ENCODE data around the gene NMNAT1. TPM values are rescaled to one million over a fixed set of nuclear protein-coding genes. Genes with fewer than 3 reads are reported as not detected.

The NMNAT1 gene
- total RNA-seq, 1 donor: 10.5 TPM

DNA sequence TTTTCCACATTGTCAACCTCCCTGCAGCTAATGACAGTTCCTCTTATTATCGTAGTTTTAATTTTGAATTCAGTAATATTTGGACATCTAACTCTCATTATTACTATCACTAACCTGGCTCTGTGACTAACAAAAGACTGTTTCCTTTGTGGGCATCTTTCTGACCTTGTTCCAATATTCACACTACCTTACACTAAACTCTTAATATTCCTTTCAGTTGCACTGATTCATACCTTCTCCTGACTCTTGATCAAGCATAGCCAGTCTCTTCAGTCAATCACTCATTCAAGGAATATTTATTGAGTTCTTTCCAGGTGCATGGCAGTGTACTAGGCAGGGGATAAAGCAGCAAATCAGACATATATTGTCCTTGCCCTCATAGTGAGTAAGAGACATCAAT is 25.4 kb upstream of the NMNAT1 start:
- Histone ChIP-seq H3K36me3 (ENCODE audit: insufficient read depth, low read length) (no peaks in the 10 kb centered on the region), H3K4me1 (ENCODE audit: insufficient read depth, low read length) (no peaks in the 10 kb centered on the region), H4K20me1 (ENCODE audit: insufficient read depth, low read length) (no peaks in the 10 kb centered on the region), H3K27me3 (ENCODE audit: insufficient read depth, low read length) (peaks cover 5% of the 10 kb centered on the region), H2AFZ (ENCODE audit: low read length) (no peak overlapping the region), H3K9me3 (ENCODE audit: low read depth, low read length) (no peaks in the 10 kb centered on the region), H3K4me3 (ENCODE audit: insufficient read depth, low read length) (no peak overlapping the region), H3K27ac (ENCODE audit: low read depth, low read length) (no peak overlapping the region), H3K4me2 (ENCODE audit: insufficient read depth, low read length) (no peak overlapping the region), H3K79me2 (ENCODE audit: insufficient read depth, low read length) (no peaks in the 10 kb centered on the region)
- DNase-seq (ENCODE audit: insufficient read length, low spot score, missing footprints): no peak
- TF ChIP-seq, protein P1, sequence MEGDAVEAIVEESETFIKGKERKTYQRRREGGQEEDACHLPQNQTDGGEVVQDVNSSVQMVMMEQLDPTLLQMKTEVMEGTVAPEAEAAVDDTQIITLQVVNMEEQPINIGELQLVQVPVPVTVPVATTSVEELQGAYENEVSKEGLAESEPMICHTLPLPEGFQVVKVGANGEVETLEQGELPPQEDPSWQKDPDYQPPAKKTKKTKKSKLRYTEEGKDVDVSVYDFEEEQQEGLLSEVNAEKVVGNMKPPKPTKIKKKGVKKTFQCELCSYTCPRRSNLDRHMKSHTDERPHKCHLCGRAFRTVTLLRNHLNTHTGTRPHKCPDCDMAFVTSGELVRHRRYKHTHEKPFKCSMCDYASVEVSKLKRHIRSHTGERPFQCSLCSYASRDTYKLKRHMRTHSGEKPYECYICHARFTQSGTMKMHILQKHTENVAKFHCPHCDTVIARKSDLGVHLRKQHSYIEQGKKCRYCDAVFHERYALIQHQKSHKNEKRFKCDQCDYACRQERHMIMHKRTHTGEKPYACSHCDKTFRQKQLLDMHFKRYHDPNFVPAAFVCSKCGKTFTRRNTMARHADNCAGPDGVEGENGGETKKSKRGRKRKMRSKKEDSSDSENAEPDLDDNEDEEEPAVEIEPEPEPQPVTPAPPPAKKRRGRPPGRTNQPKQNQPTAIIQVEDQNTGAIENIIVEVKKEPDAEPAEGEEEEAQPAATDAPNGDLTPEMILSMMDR (IDR thresholded peaks at IDR 0.05; ENCODE audit: extremely low read depth, low read depth, low read length): no peak

DNA sequence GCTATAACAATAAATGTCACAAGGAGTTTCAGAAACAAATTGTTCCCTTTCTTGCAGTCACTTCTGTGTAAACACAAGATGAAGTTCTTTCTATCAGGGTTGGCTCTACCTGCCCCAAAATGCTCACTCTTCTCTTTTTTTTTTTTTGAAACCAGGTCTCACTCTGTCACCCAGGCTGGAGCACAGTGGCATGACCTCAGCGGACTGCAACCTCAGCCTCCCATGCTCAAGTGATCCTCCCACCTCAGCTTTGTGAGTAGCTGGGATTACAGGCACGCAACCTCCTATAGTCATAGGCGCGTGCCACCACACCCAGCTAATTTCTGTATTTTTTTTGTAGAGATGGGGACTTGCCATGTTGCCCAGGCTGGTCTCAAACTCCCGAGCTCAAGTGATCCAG is 22.7 kb upstream of the NMNAT1 start:
- Histone ChIP-seq H3K4me3 (ENCODE audit: insufficient read depth, low read length) (no peak overlapping the region), H3K36me3 (ENCODE audit: insufficient read depth, low read length) (no peaks in the 10 kb centered on the region), H3K9me3 (ENCODE audit: low read depth, low read length) (no peaks in the 10 kb centered on the region), H2AFZ (ENCODE audit: low read length) (no peak overlapping the region), H3K79me2 (ENCODE audit: insufficient read depth, low read length) (no peaks in the 10 kb centered on the region), H3K4me2 (ENCODE audit: insufficient read depth, low read length) (no peak overlapping the region), H3K27ac (ENCODE audit: low read depth, low read length) (no peak overlapping the region), H3K4me1 (ENCODE audit: insufficient read depth, low read length) (no peaks in the 10 kb centered on the region), H4K20me1 (ENCODE audit: insufficient read depth, low read length) (no peaks in the 10 kb centered on the region), H3K27me3 (ENCODE audit: insufficient read depth, low read length) (peaks cover 5% of the 10 kb centered on the region)
- DNase-seq (ENCODE audit: insufficient read length, low spot score, missing footprints): no peak
- TF ChIP-seq, protein P1 (IDR thresholded peaks at IDR 0.05; ENCODE audit: extremely low read depth, low read depth, low read length): no peak

DNA sequence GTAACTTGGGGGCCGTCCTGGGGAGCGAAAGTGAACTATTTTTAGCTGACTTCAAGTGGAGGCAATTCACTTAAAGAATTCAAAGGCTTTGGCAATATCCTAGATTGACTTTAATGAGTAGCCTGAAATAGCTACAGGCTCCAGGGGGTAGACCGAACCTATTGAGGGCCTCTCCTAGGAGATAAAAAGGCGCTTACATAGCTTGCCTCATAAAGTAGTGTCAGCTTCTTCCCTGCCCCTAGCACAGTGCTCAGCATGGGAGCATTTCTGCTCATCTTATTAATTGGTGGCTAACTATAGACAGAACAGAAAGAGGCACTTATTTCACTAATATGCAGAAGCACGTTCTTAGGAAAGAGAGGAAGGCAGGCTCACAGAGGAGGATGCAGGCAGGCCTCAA is 20.9 kb upstream of the NMNAT1 start:
- H3K4me3 ChIP-seq (ENCODE audit: insufficient read depth, low read length): no peak overlapping the region
- H3K27me3 ChIP-seq (ENCODE audit: insufficient read depth, low read length): peaks cover 3% of the 10 kb centered on the region
- no peak for DNase-seq (ENCODE audit: insufficient read length, low spot score, missing footprints)

DNA sequence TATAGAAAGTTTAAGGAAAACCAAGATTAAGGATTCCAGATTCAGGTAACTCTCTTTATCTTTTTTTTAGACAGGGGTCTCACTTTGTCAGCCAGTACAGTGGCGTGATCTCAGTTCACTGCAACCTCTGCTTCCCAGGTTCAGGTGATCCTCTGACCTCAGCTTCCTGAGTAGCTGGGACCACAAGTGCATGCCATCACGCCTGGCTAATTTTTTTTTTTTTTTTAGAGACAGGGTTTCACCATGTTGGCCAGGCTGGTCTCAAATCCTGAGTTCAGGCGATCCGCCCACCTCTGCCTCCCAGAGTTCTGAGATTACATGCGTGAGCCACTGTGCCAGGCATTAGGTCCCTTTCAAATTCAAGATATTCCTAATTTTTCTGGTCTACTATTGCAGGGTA is 16.0 kb upstream of the NMNAT1 start:
- Histone ChIP-seq H3K79me2 (ENCODE audit: insufficient read depth, low read length) (no peaks in the 10 kb centered on the region), H2AFZ (ENCODE audit: low read length) (no peak overlapping the region), H3K27ac (ENCODE audit: low read depth, low read length) (no peak overlapping the region), H3K36me3 (ENCODE audit: insufficient read depth, low read length) (peaks cover 14% of the 10 kb centered on the region), H3K9me3 (ENCODE audit: low read depth, low read length) (no peaks in the 10 kb centered on the region), H4K20me1 (ENCODE audit: insufficient read depth, low read length) (no peaks in the 10 kb centered on the region), H3K4me3 (ENCODE audit: insufficient read depth, low read length) (no peak overlapping the region), H3K27me3 (ENCODE audit: insufficient read depth, low read length) (no peaks in the 10 kb centered on the region), H3K4me2 (ENCODE audit: insufficient read depth, low read length) (no peak overlapping the region), H3K4me1 (ENCODE audit: insufficient read depth, low read length) (no peaks in the 10 kb centered on the region)
- TF ChIP-seq, protein P1 (IDR thresholded peaks at IDR 0.05; ENCODE audit: extremely low read depth, low read depth, low read length): no peak
- no peak for DNase-seq (ENCODE audit: insufficient read length, low spot score, missing footprints)

More for the DNA sequence above, 20.9 kb upstream of the NMNAT1 start:
- H3K4me2 ChIP-seq (ENCODE audit: insufficient read depth, low read length): no peak overlapping the region
- no peaks in the 10 kb centered on the region for H3K79me2 ChIP-seq (ENCODE audit: insufficient read depth, low read length)
- H3K27ac ChIP-seq (ENCODE audit: low read depth, low read length): no peak overlapping the region
- H3K4me1 ChIP-seq (ENCODE audit: insufficient read depth, low read length): no peaks in the 10 kb centered on the region
- H3K9me3 ChIP-seq (ENCODE audit: low read depth, low read length): no peaks in the 10 kb centered on the region
- no peaks in the 10 kb centered on the region for H3K36me3 ChIP-seq (ENCODE audit: insufficient read depth, low read length)
- TF ChIP-seq, protein P1 (IDR thresholded peaks at IDR 0.05; ENCODE audit: extremely low read depth, low read depth, low read length): no peak
- H4K20me1 ChIP-seq (ENCODE audit: insufficient read depth, low read length): no peaks in the 10 kb centered on the region
- no peak overlapping the region for H2AFZ ChIP-seq (ENCODE audit: low read length)
